ENCODE data around the gene CR1. TPM values are rescaled to one million over a fixed set of nuclear protein-coding genes. Genes with fewer than 3 reads are reported as not detected.
"Not testable (repeated sequence)": the region's sequence is repeated elsewhere in the genome, so short reads cannot be mapped to it uniquely, and the experiment has no call there.

Gene CR1
- total and polyA plus RNA-seq, 9 donors: 0.25 to 5.8 (median 1.2) TPM

DNA sequence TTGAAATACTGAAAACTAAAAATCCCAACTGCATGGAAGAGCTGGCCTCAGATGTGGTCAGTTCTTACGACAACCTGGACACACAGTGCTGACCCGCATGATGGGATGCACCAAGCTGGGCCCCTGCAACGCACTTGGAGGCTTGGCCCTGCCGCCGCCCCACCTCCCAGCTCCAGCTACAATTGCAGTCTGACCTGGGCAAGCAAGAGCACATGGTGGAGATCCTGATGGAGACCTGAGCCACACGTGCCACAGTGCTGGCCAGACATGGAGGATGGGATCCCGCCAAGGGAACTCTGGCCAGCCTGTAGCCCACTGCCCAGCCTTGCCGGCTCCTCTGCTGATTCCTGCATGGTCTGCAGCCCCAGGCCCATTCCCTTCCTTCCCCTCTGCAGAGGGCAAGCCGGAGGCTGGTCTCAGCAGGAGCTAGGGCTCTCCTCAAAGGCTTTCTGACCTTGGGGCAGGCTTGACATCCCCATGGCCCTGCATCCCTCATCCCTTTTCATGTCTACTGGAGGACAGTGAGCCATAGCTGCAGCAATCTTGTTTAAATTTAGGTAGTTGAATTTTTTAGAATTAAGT lies 163.0 kb downstream of the CR1 start:
- H3K36me3 ChIP-seq: no peaks in the 10 kb centered on the region
- H3K4me1 ChIP-seq (ENCODE audit: insufficient read depth): no peaks in the 10 kb centered on the region
- intact Hi-C loops (cut with DNase I): no loop called here
- no peaks in the 10 kb centered on the region for H3K9me3 ChIP-seq
- no peak overlapping the region for H3K27ac ChIP-seq
- no peak overlapping the region for H3K4me3 ChIP-seq
- 83 to 87% (median 84%) methylated on average over 9 of the region's 9 CpGs for WGBS, 3 donors
- TF ChIP-seq, protein P1, sequence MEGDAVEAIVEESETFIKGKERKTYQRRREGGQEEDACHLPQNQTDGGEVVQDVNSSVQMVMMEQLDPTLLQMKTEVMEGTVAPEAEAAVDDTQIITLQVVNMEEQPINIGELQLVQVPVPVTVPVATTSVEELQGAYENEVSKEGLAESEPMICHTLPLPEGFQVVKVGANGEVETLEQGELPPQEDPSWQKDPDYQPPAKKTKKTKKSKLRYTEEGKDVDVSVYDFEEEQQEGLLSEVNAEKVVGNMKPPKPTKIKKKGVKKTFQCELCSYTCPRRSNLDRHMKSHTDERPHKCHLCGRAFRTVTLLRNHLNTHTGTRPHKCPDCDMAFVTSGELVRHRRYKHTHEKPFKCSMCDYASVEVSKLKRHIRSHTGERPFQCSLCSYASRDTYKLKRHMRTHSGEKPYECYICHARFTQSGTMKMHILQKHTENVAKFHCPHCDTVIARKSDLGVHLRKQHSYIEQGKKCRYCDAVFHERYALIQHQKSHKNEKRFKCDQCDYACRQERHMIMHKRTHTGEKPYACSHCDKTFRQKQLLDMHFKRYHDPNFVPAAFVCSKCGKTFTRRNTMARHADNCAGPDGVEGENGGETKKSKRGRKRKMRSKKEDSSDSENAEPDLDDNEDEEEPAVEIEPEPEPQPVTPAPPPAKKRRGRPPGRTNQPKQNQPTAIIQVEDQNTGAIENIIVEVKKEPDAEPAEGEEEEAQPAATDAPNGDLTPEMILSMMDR (IDR thresholded peaks at IDR 0.05): no peak
- TF ChIP-seq POLR2A (IDR thresholded peaks at IDR 0.05): no peak
- no peak for TF ChIP-seq EP300 (IDR thresholded peaks at IDR 0.05)
- DNase-seq: no peak
- H3K27me3 ChIP-seq: no peaks in the 10 kb centered on the region

DNA sequence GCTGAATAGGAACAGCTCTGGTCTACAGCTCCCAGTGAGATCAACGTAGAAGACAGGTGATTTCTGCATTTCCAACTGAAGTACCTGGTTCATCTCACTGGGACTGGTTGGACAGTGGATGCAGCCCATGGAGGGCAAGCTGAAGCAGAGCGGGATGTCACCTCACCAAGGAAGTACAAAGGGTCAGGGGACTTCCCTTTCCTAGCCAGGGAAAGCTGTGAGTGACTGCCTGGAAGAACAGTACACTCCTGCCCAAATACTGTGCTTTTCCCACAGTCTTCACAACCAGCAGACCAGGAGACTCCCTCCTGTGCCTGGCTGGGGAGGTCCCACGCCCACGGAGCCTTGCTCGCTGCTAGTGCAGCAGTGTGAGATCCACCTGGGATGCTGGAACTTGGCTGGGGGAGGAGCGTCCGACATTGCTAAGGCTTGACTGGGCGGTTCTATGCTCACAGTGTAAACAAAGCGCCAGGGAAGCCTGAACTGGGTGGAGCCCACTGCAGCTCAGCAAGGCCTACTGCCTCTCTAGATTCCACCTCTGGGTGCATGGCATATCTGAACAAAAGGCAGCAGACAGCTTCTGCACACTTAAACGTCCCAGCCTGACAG lies 163.7 kb downstream of the CR1 start:
- TF ChIP-seq EP300 (IDR thresholded peaks at IDR 0.05) (no peak), POLR2A (IDR thresholded peaks at IDR 0.05) (no peak)
- TF ChIP-seq, protein P1 (IDR thresholded peaks at IDR 0.05): no peak
- DNase-seq: no peak
- H3K27me3 ChIP-seq: no peaks in the 10 kb centered on the region
- no peaks in the 10 kb centered on the region for H3K36me3 ChIP-seq
- H3K9me3 ChIP-seq: no peaks in the 10 kb centered on the region
- no peaks in the 10 kb centered on the region for H3K4me1 ChIP-seq (ENCODE audit: insufficient read depth)
- 47 to 52% (median 51%) methylated on average over 10 of the region's 10 CpGs for WGBS, 3 donors
- H3K4me3 ChIP-seq: no peak overlapping the region
- intact Hi-C loops (cut with DNase I): no loop called here
- H3K27ac ChIP-seq: no peak overlapping the region

DNA sequence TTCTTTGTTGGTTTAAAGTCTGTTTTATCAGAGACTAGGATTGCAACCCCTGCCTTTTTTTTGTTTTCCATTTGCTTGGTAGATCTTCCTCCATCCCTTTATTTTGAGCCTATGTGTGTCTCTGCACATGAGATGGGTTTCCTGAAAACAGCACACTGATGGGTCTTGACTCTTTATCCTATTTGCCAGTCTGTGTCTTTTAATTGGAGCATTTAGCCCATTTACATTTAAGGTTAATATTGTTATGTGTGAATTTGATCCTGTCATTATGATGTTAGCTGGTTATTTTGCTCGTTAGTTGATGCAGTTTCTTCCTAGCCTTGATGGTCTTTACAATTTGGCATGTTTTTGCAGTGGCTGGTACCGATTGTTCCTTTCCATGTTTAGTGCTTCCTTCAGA lies 165.5 kb downstream of the CR1 start:
- H3K4me3 ChIP-seq; H3K4me1 ChIP-seq (ENCODE audit: insufficient read depth); H3K9me3 ChIP-seq; intact Hi-C loops (cut with DNase I); H3K27ac ChIP-seq; H3K27me3 ChIP-seq; DNase-seq; H3K36me3 ChIP-seq: not testable (repeated sequence)
- 78 to 100% (median 90%) methylated on average over 1 to 2 of the region's 2 CpGs for WGBS, 3 donors

DNA sequence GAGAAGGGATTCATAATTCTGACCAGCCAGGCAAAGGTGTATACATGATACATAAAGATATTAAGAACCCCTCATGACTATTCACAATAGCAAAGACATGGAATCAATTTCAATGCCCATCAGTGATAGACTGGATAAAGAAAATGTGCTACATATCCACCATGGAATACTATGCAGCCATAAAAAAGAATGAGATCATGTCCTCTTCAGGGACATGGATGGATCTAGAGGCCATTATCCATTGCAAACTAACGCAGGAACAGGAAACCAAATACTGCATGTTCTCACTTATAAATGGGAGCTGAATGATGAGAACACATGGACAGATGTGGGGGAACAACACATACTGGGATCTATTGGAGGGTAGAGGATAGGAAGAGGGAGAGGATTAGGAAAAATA lies 170.4 kb downstream of the CR1 start:
- Histone ChIP-seq H3K9me3 (no peaks in the 10 kb centered on the region), H3K4me1 (ENCODE audit: insufficient read depth) (peaks cover 3% of the 10 kb centered on the region), H3K36me3 (no peaks in the 10 kb centered on the region), H3K4me3 (no peak overlapping the region), H3K27ac (no peak overlapping the region), H3K27me3 (no peaks in the 10 kb centered on the region)
- 79 to 85% (median 84%) methylated on average over 1 of the region's 1 CpG for WGBS, 3 donors
- intact Hi-C loops (cut with DNase I): no loop called here
- TF ChIP-seq, protein P1 (IDR thresholded peaks at IDR 0.05): no peak
- no peak for TF ChIP-seq POLR2A (IDR thresholded peaks at IDR 0.05)
- no peak for TF ChIP-seq EP300 (IDR thresholded peaks at IDR 0.05)
- no peak for DNase-seq

DNA sequence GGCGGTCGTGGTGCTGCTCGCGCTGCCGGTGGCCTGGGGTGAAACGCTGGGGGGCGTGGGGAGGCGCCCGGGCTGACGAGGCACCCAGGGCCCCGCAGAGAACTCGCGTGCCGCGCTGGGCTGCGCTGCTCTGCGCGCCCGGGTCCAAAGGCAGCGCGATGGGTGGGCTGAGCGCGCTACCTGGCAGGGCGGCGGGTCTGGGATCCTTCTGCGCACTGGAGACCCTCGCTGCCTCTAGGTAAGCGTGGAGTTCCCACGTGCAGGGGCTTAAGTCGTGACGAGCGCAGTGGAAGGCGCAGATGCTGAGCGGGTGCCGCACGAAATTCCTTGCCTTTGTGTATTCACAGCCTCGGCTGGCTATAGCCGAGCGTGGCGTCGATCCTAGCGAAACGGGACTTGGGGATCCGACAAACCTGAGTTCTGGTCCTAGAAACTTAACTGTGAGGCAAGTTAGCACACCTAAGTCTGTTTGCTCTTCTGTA lies 173.6 kb downstream of the CR1 start:
- TF ChIP-seq EP300 (IDR thresholded peaks at IDR 0.05) (no peak), POLR2A (IDR thresholded peaks at IDR 0.05) (no peak)
- TF ChIP-seq, protein P1 (IDR thresholded peaks at IDR 0.05): no peak
- H3K9me3 ChIP-seq: no peaks in the 10 kb centered on the region
- intact Hi-C loops (cut with DNase I): no loop called here
- peaks cover 3% of the 10 kb centered on the region for H3K4me1 ChIP-seq (ENCODE audit: insufficient read depth)
- WGBS, 3 donors: 1 to 3% (median 2%) methylated on average over 26 to 44 of the region's 44 CpGs
- H3K27ac ChIP-seq: no peak overlapping the region
- H3K27me3 ChIP-seq: no peaks in the 10 kb centered on the region
- H3K4me3 ChIP-seq: no peak overlapping the region
- no peaks in the 10 kb centered on the region for H3K36me3 ChIP-seq
- no peak for DNase-seq

Measured in ovary (tissue), 9 donors.